ENCODE data around the gene UBTD2.

DNA sequence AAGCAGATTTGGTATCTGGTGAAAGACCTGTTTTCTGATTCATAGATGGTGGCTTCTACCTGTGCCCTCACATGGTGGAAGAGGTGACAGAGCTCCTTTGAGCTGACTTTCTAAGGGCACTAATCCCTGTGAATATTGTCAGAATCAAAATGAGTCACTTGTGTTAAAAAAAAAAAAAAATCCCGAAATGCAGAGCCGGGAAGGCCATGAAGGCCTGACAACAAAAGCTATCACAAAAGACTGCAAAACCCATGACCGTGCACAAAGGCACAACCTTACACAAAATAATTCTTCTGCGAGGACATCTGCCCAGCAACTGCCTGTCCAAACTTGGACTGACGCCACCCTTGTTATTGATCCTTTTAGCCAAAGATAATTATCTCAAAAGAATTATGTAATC lies 19.6 kb upstream of the UBTD2 start:
- TF ChIP-seq, protein P1, sequence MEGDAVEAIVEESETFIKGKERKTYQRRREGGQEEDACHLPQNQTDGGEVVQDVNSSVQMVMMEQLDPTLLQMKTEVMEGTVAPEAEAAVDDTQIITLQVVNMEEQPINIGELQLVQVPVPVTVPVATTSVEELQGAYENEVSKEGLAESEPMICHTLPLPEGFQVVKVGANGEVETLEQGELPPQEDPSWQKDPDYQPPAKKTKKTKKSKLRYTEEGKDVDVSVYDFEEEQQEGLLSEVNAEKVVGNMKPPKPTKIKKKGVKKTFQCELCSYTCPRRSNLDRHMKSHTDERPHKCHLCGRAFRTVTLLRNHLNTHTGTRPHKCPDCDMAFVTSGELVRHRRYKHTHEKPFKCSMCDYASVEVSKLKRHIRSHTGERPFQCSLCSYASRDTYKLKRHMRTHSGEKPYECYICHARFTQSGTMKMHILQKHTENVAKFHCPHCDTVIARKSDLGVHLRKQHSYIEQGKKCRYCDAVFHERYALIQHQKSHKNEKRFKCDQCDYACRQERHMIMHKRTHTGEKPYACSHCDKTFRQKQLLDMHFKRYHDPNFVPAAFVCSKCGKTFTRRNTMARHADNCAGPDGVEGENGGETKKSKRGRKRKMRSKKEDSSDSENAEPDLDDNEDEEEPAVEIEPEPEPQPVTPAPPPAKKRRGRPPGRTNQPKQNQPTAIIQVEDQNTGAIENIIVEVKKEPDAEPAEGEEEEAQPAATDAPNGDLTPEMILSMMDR (IDR thresholded peaks at IDR 0.05) = no peak
- TF ChIP-seq POLR2A (IDR thresholded peaks at IDR 0.05) = no peak
